LNCaP clone FGC (cell line): ENCODE results near the gene CRX.
"Not testable (repeated sequence)": the region's sequence is repeated elsewhere in the genome, so short reads cannot be mapped to it uniquely, and the experiment has no call there.

Source experiments
- DNase-seq: peaks from one replicate; pipeline ENCODE4 v3.0.0-alpha.2; 2011; ENCODE audit warnings: low read depth
- H3K4me3 ChIP-seq: 2 replicates; pipeline ENCODE4 v1.5.1; 2011; ENCODE audit warnings: mild to moderate bottlenecking, low read depth, low read length, control low read depth
- TF ChIP-seq, protein P1 (sequence below): IDR thresholded peaks from 2 replicates; pipeline ENCODE4 v1.5.1; 2012; ENCODE audit warnings: mild to moderate bottlenecking; ENCODE audit not compliant: control insufficient read depth, insufficient read depth; ENCODE audit errors: extremely low read depth

Gene CRX

DNA sequence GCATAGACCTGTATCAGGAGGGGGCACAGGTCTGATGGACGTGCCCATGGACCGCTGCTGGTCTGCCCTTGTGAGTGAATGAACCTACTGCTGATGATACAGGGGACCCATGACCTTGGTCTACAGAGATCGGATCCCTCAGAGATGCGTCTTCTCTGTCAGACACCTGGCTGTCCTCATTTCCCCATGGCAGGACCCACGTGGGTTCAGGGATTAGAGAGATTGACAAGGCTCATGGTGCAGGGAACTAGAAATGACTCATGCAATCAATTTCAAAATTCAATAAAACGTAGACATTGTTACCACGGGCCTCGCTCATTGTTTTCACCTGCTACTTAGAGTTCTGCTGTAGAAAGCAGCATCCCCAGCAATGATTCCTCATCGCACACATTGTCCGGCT lies 16.4 kb upstream of the CRX start:
- no peak for DNase-seq
- TF ChIP-seq, protein P1, sequence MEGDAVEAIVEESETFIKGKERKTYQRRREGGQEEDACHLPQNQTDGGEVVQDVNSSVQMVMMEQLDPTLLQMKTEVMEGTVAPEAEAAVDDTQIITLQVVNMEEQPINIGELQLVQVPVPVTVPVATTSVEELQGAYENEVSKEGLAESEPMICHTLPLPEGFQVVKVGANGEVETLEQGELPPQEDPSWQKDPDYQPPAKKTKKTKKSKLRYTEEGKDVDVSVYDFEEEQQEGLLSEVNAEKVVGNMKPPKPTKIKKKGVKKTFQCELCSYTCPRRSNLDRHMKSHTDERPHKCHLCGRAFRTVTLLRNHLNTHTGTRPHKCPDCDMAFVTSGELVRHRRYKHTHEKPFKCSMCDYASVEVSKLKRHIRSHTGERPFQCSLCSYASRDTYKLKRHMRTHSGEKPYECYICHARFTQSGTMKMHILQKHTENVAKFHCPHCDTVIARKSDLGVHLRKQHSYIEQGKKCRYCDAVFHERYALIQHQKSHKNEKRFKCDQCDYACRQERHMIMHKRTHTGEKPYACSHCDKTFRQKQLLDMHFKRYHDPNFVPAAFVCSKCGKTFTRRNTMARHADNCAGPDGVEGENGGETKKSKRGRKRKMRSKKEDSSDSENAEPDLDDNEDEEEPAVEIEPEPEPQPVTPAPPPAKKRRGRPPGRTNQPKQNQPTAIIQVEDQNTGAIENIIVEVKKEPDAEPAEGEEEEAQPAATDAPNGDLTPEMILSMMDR = no peak
- H3K4me3 ChIP-seq = no peak overlapping the region

DNA sequence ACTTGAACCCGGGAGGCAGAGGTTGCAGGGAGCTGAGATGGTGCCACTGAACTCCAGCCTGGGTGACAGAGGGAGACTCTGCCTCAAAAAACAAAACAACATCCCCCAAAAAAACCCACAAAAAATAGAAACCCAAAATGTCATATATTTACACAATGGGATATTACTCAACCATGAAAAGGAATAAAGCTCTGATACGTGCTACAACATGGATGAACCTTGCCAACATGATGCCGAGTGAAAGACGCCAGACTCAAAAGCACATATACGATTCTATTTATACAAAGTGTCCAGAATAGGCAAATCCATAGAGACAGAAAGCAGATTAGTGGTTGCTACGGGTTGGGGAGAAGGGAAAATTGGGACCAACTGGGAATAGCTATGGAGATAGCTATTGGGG lies 15.3 kb upstream of the CRX start:
- TF ChIP-seq, protein P1 = no peak
- DNase-seq = no peak
- H3K4me3 ChIP-seq = no peak overlapping the region

DNA sequence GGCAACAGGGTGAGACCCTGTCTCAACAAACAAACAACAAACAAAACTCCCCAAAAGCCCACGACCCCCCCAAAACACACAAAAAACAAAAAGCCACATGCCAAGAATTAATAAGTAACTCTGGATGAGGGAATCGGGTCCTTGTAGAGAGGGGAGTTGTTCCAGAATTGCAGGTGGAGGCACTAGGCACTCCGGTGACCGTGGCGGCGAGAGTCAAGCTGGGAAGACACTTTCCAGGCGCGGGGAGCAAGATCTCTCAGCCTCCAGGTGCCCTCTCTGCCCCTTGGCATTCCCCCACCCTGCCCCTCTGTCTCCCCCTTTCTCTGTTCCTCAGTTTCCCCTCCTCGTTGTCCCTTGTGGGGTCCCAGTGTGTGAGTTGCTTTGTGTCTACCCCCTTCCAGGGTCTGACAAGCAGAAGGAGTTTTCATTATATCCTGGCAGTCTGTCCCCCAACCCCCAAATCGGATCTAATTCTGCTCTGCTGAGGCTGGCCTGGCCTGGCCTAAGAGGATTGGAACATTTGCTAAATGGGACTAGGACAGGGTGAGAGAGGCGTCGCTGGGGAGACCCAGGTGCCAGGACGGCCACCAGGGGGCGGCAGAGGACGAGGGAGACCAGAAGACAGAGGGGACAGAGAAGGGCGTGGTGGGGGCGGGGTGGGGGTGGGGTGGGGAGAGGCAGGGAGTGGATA lies 8.3 kb upstream of the CRX start:
- no peak for DNase-seq
- no peak overlapping the region for H3K4me3 ChIP-seq
- TF ChIP-seq, protein P1 = peak; percentile 64

DNA sequence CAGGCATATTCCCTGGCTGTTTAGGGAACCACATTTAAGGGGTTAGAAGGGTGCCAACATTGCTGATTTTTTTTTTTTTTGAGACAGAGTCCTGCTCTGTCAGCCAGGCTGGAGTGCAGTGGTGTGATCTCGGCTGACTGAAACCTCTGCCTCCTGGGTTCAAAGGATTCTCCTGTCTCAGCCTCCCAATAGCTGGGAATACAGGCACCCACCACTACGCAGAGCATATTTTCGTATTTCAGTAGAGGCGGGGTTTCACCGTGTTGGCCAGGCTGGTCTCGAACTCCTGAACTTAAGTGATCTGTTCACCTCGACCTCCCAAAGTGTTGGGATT lies 7.8 kb upstream of the CRX start:
- no peak for DNase-seq
- TF ChIP-seq, protein P1 = no peak
- H3K4me3 ChIP-seq = no peak overlapping the region

DNA sequence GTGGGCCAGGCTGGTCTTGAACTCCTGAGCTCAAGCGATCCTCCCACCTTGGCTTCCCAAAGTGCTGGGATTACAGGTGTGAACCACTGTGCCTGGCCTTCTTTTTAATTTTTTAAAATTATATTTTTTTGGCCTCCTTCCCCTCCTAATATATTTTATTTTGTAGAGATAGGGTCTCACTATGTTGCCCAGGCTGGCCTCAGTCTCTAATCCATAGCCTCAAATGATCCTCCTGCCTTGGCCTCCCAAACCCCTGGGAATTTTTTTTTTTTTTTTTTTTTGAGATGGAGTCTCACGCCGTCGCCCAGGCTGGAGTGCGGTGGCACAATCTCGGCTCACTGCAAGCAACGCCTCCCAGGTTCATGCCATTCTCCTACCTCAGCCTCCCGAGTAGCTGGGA lies 5.5 kb upstream of the CRX start:
- not testable (repeated sequence) for DNase-seq

DNA sequence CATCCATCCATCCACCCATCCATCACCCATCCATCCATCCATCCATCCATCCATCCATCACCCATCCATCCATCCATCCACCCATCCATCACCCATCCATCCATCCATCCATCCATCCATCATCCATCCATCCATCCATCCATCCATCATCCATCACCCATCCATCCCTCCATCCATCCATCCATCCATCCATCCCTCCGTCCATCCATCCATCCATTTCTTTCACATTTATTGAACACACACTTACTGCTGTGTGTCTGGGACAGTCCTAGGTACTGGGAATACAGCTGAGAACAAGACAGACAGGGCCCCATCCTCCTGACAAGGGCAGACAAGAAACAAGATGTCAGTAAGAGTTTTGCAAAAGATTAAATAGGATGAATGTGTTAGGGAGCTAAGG lies 3.5 kb upstream of the CRX start:
- DNase-seq, H3K4me3 ChIP-seq: not testable (repeated sequence)

More for the DNA sequence above, 5.5 kb upstream of the CRX start:
- not testable (repeated sequence) for H3K4me3 ChIP-seq

DNA sequence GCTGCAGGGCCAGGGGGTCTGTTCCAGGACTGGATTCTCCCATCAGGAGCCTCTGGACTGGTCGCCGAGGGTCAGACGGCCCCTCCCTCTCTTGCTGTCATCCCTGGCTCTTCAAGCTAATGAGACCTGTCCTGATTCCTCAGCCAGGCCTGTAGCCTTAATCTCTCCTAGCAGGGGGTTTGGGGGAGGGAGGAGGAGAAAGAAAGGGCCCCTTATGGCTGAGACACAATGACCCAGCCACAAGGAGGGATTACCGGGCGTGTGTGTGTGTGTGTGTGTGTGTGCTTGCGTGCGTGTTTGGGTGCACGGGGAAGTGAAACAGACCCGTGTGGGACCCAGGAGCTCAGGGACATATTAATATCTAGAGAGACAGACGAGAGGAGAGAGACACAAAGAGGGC lies 1.9 kb upstream of the CRX start:
- no peak for DNase-seq

DNA sequence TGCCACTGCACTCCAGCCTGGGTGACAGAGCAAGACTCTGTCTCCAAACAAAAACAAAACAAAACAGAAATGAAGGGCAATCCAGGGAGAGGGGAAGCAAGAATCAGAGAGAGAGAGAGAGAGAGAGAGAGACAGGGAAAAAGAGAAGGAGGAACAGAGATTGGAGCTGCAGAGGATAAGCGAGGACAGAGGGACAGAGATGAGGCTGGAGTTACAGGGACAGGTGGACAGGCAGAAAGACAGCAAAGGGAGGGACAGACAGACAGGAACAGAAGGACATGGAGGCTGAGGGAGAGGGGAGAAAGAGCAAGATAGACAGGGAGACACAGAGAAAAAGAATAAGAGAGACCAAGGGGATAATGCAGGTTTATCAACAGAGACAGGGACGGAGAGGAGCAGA lies 1.3 kb upstream of the CRX start:
- no peak for DNase-seq
- no peak overlapping the region for H3K4me3 ChIP-seq
- TF ChIP-seq, protein P1 = no peak

More for the DNA sequence above, 1.9 kb upstream of the CRX start:
- no peak overlapping the region for H3K4me3 ChIP-seq
- TF ChIP-seq, protein P1 = no peak
